ENCODE results near the gene MOCS3. TPM values are rescaled to one million over a fixed set of nuclear protein-coding genes. Genes with fewer than 3 reads are reported as not detected.

MOCS3 gene, protein sequence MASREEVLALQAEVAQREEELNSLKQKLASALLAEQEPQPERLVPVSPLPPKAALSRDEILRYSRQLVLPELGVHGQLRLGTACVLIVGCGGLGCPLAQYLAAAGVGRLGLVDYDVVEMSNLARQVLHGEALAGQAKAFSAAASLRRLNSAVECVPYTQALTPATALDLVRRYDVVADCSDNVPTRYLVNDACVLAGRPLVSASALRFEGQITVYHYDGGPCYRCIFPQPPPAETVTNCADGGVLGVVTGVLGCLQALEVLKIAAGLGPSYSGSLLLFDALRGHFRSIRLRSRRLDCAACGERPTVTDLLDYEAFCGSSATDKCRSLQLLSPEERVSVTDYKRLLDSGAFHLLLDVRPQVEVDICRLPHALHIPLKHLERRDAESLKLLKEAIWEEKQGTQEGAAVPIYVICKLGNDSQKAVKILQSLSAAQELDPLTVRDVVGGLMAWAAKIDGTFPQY
- 4.4 TPM for polyA plus RNA-seq (2013, experiment 1 of 2; ENCODE audit: insufficient read length)
- polyA plus RNA-seq (2013, experiment 2 of 2; ENCODE audit: insufficient read length): 2.6 TPM

DNA sequence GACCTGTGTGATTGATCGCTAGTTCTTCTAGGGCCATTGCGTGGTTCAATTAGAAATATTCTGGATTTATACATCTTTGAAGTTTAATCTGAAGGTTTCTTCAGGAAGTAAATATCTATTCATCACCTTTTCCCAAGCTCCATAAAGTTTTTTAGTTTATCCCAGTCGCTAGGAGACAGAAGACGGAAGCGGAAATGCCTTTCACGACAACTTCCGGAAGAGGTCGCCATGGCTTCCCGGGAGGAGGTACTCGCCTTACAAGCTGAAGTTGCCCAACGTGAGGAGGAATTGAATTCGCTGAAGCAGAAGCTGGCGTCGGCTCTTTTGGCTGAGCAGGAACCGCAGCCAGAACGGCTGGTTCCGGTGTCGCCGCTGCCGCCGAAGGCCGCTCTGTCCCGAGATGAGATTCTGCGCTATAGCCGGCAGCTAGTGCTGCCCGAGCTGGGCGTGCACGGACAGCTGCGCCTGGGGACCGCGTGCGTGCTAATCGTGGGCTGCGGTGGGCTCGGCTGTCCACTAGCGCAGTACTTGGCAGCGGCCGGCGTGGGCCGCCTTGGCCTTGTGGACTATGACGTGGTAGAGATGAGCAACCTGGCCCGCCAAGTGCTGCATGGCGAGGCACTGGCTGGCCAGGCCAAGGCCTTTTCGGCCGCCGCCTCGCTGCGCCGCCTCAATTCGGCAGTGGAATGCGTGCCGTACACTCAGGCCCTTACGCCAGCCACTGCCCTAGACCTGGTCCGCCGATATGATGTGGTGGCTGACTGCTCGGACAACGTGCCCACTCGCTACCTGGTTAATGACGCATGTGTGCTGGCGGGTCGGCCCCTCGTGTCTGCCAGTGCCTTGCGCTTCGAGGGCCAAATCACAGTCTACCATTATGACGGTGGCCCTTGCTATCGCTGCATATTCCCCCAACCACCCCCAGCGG lies at the start of gene MOCS3:
Gene MOCS3 (plus strand): TSS at position 204 of the 928 bp plus-strand sequence. CDS start 25 bp downstream, at position 229.
- peak; percentile 91 for DNase-seq

DNA sequence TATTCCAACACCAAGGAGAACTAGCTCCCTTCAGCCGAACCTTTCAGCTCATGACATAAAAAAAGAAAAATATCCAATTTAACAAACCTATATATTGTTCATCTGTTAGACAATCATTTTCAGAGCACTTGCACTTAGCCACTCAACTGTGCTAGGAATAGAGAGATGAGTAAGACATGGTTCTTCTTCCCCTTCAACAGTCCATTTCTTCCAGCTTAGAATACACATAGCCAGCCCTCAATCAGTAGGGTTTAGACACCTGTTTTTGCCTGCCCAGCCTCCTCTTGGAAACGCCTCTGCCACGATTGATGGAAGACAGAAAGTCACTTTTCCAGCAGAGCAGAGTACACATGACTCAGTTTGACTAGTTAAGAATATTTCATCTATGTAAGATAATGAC lies 49.2 kb upstream of the MOCS3 start:
- DNase-seq: no peak

DNA sequence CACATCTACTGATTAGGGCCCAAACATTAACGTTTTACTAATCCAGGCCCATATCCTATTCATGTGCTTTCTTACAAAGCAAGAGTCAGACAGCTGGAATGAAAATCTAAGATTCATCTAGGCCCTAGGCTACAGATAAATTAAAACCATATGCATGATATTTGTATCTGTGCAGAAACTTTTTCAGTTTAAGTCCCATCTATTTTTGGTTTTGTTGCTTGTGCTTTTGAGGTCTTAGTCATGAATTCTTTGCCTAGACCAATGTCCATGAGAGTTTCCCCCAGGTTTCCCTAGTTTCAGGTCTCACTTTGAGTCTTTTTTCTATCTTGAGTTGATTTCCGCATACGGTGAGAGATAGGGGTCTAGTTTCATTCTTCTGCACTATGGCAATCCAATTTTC lies 47.6 kb upstream of the MOCS3 start:
- peak; percentile 89 for DNase-seq

DNA sequence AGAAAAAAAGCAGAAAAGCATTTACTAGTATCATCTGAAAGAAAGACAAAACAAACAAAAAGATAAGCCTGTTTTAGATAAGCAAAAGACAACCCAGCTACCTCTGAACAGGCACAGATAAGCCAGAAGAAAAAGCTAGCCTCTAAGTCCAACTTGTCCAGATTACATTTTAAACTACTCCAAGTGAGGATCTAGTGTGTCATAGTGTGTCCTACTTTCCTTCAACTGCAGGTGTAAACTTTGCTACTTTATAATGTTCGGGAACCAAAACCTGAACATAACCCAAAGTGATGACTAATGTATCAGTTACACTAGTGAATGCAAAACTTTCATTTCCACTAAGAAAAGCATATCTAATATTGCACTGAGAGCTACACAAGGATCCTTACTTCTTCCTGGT lies 46.9 kb upstream of the MOCS3 start:
- no peak for DNase-seq

DNA sequence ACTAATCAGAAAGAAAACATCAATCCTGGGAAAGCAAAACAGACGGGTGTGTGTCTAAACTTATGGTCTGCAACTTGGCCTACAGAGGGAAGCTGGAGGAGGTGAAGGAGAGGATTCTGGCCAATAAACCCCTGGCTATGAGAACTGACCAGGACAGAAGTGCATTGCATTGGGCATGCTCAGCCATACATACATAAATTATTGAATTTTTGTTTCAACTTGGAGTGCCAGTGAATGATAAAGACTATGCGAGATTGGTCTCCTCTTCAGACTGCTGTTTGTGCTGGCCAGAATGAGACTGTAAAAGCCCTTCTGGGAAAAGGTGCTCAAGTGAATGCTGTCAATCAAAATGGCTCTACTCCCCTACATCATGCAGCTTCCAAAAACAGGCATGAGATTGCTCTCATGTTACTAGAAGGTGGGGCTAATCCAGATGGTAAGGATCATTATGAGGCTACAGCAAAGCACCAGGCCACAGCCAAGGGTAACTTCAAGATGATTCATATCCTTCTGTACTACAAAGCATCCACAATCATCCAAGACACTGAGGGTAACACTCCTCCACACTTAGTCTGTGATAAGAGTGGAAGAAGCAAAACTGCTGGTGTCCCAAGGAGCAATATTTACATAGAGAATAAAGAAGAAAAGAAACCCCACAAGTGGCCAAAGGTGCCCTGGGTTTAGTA lies 44.8 kb upstream of the MOCS3 start:
- DNase-seq: peak; percentile 80

DNA sequence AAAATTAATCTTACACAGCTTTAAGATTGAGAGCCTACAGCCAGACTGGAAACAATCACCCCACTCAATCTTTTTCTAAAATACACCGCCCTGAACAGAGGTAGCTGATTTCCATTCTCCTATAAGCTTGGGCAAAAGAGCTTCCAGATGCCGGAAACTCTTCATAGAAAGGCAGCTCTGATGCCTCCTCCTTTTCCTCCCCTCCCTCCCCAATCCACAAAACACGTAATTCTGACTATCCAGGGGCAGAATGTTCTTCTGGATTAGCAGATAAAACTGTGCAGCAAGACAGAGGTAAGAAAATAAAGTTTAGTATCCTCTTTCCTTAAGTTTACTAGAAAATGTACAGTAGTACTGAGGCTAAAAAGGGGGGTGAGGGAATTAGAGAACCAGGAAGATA lies 43.2 kb upstream of the MOCS3 start:
- DNase-seq: peak; percentile 66

DNA sequence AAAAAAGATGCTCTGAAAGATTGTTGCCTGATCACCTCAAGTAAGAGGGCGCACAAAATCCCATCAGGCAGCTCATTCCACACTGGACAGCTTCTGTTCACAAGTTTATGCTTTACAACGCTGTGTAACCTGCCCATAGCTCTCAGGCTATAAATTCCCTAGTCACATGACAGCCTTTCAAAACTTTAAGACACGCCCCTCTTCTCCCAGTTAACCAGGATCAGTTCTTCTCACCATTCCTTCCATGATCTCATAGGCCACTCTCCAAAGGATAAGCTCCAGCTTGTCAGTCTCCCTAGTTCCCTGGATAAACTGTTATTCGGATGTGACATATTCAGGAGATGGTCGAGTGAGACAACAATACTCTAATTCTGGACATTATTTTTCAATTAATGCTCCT lies 42.4 kb upstream of the MOCS3 start:
- DNase-seq: peak; percentile 54

DNA sequence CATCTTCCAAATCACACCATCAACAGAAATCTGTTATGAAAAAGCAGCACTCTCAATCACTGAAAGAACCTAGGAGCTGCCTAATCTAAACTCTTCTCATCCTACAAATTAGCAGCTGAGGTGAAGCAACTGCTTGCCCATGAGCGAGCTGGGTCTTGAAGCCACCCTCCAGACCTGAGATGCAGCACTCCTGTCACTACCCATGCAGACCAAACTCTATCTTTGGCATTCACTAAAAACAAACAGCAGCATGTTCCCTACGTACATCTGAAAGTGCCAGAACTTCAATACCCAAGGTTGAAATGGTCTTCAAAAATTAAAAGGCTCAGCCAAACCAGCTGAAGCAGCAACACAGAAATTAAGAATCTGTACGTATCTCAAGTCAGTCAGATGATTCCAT lies 41.7 kb upstream of the MOCS3 start:
- DNase-seq: no peak

DNA sequence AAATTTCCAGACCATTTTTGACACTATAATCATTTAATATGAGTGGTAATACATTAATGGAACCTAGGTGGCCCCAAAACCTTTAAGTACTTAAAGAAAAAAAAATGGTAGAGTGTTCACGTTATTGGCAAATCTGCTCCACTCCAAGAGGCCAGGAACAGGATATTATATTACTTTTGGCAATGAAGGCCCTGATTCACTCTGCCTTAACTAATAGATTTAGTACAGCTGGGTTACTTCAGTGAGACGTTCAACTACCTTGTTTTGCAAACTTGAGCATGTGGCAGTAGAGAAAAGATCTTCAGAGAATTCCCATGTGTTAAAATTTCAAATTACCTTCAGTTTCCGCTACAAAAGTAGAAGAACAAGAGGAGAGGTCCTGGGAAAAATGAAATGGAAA lies 40.2 kb upstream of the MOCS3 start:
- no peak for DNase-seq

DNA sequence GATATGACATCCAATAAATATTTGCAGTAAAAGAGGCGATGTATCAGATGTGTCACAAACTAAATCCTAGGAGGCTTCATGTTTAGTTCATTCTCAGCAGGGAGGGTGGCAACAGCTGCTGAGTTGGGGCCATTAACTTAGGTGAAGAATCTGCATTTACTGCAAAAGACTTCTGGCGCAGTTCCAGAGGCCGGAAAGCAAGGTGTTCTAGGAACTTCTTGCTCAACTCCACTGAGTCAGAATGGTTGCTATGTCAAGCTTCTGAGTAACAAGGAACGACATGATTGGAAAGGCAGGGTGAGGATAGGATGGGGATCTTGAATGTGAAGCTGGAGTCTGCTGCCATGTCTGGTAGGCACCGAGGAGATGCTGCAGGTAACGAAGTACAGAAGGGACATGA lies 39.1 kb upstream of the MOCS3 start:
- no peak for DNase-seq

DNA sequence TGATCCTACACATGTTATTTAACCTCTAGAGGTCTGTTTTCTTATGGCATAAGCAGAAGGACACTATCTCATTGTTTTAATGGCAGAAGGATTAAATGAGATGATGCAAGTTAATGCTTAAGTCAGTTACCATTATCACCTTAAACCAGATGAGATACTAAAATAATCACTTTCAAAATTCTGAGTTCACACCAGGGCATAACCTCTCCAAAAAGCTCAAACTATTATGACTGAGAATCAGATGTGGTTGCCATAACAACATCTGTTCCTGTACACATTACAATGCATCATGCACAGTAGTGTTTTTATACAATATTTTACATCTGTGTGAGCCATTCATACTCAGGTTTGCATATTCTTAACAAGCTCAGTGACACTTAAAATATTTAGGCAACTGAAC lies 37.6 kb upstream of the MOCS3 start:
- DNase-seq: peak; percentile 22

DNA sequence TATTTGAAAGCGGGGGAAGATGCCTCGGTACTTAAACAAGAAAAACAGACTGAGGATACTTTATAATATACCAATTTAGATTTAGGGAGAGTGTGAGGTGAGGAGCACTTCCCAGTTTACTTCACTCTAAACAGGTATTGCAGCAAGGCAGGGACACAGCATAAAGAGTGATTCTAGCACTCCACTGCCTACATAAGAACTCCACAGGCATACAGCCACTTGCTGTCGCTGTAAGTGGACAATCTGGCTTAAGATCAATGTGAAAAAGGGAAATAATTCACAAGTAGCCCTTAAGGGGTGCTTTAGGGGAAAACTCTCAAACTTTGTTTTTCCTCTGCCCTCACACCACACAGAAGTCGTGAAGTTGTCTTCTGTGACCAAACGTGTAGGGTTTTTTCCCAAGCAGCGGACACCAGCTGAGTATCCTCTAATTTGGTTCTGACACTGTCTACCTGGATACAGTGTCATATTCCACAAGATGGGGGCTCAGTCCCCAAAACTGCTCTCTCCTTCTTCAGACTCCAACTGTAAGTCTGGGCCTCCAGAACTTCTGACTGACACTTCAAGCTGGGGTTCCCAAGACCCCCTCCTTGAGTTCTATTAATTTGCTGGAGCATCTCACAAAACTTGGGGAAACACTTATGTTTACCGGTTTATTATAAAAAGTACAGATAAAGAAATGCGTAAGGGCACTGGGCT lies 36.7 kb upstream of the MOCS3 start:
- no peak for DNase-seq

DNA sequence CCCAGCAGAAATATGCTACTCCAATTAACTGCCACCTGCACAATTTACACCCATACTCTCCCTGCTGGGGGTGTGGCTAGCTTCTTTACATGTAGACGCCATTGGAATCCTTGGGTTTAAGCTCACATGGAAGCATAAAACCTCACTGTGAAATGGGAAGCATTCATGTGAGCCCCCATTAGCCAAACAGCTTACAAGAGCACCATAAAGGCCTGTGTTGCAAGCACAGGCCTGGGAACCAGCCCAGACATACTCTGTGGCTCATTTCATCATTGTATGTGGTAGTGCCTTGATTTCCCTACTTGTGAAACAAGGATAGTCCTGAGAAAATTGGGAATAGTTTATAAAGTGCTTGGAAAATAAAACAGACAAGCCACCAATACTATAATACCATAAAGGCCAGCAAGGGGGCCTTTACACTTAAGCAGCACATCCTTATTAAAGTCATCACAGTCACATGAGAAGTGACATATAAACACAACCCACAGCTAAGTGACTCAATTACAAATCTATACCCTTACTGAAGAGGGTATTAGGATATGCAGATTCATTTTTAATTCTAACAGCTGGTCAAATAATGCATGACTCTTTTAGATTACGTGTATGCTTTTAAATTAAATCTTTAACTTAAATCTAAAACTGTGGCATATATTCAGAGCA lies 34.2 kb upstream of the MOCS3 start:
- DNase-seq: no peak

DNA sequence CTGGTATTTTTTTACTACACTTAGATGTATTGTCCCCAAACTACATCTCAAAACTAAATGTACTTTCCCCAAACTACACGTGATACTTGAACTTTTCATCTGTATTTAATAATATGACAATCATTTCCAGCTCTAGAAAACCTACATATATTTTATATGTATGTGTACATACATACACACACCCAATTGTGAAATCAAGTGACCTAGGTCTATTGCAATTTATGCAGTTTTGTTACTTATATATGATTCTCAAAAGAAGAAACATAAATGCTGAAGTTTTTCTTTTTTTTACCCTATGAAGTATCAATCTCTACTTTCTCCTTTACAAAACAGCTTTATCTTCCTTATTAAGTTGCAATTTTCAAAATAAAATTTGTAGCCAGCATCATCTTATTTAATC lies 32.1 kb upstream of the MOCS3 start:
- no peak for DNase-seq

DNA sequence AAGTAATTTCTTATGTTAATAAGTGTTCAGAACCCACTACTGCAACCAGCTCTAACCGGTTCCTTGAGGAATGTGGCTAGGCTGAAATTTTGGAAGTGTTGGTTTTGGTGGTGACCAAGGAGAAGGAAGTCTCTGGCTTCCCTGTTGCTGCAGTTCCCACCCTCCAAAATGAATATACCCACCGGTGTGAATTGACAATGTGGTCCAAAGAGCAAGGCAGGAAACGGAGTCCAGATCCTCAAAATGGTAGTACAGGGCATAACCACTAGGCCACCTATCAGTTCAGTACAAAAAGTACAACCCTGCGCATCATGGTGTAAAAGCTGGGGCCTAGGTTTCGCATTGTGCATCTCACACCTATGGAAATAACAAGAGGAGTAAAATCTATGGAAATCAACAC lies 30.1 kb upstream of the MOCS3 start:
- DNase-seq: no peak

DNA sequence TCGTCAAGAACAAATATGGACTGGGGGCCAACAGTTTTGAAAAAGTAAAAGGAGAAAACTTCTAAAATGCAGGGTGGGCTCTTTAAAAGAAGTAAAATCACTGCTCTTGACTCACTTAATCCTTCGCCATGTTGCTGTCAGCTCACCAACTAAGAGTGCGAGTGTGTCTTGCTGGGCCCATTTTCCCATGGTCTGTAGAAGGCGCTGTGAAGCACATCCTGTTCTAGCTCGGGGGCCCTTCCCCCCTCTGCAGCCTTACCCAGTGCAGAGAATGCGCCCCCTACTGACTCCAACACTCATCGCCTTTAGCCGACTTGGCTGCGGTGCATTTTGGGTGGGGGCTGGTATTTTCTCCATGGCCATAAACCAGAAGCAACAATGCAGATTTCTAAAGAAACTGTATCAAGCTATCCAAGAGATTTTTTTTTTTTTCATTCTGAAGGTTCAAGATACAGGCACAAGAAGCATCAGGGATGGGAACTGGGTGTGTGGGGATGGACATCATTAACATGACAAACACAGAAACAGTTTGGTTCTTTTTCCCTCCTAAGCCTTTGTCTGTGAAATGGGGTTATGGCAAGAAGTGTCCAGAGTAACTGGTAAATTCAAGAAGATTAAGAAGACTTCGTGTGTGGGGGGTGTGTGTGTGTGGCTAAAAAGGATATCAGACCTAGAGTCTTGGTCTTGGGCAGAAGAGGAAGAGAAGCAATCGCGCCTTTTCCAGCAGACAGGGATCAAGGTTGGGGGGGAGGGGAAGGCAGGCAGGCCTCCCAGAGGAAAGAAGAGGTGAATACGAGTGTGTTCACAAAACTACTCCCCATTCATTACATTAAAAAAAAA lies 29.1 kb upstream of the MOCS3 start:
- peak; percentile 94 for DNase-seq

DNA sequence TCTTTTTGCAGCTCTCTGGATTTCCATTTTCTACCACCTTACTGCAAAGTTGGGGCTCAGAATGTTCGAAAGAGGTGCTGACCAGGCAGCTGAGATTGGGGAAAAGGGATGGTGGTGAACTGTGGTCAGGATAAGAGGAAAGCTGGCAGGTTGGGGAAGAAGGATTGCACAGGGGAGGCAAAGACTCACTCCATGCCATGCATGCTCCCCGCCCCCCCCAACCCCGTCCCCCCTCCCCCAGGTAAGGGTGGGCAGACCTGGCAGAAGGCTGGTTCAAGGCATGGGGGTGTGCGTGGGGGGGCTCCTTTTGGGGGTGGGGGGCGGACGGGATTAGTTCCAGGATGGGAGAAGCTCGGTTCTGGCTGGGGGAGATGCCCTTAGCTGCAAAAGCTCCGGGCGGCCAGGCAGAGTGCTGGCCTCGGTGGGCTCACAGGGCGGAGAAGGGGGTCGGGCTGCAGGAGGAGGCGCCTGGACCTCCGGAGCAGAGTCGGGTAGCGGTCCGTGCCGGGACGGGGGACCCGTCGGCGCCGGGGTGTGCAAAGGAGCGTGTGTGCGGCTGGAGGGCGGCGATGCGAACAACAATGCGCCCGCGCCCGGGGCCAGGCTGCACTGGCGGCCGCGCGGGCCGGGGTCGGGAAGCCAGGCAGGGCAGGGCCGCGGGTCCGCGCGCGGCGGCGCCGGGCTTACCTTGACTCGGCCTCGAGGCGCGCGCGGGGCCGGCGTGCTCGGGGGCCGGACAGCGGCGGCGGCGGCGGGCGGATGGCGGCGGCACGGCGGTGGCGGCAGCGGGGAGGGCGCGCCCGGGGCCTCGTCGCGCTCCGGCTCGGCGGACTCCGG lies 28.3 kb upstream of the MOCS3 start:
- DNase-seq: no peak

DNA sequence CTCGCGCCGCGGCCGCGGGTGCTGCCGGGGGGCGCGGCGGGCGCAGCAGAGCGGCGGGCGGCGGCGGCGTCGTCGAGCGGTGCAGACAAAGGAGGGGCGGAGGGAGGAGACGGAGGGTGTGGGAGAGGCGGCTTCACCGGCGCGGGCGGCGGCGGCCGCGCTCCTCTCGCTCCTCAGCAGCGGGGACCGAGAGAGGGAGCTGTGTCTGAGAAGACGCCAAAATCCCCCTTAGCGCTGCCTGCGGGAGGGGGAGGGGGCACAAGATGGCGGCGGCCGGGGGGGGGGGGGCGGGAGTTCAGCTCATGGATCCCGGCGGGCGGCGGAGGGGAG lies 27.7 kb upstream of the MOCS3 start:
- no peak for DNase-seq

DNA sequence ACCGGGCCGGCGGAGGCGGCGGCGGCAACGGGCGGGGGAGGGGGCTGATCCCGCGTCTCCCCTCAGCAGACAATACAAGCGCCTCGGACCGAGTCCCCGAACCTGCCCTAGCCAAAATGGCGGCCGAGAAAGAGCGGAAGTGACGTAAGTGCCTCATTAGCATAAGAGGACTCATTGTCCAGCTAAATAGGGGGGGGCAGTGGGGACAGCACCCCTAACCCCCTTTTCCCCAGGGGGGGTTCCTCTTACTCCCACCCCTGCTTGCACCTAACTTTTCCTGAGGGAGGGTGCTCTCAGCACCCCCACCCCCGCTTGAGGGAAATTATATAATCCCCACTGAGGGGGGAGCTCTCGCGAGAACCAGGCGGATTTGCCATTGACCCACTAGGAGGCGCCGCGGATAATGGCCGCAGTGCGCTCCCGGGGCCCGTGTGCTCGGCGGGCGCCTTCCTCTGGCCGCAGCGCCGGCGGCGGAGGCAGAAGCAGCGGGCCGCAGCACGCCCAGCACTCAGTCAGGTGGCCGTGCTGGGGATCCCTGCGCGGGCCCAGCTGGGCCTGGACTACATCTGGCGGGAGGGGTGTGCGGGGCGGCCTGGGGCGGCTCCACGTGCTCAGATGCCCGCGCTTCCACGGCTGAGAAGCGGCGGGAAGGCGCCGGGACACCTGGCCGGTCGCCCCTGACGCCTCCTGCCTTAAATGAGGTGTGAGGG lies 27.2 kb upstream of the MOCS3 start, which contains the start of gene ADNP:
Gene ADNP (minus strand): TSS at position 132 of the 710 bp plus-strand sequence. CDS start 27,441 bp downstream, outside the sequence.
- DNase-seq: peak; percentile 91

Data from fibroblast of skin of back (primary cell).